OCI-LY7 (cell line): ENCODE results near the gene NXF3.

Source experiments
- CTCF ChIP-seq: fragments of 200-600 bp; sonication (generic); conservative IDR thresholded peaks from 2 replicates; pipeline ENCODE4 v1.5.1; 2014; ENCODE audit warnings: mild to moderate bottlenecking, antibody characterized with exemption, low read length, moderate library complexity, mixed read lengths
- EZH2phosphoT487 ChIP-seq: fragments of 200-600 bp; sonication (generic); IDR thresholded peaks from 2 replicates; pipeline ENCODE4 v1.6.1; 2018; ENCODE audit warnings: low read depth, borderline replicate concordance, mild to moderate bottlenecking, mixed run types, antibody characterized with exemption, low read length, moderate library complexity, mixed read lengths

GRCh38 chrX:103101299-103102042 is 8.5 kb upstream of the NXF3 start:
- no peak for TF ChIP-seq CTCF
- no peak for TF ChIP-seq EZH2phosphoT487
